GM23338 (cell line): ENCODE data around the gene SUCLG2. TPM values are rescaled to one million over a fixed set of nuclear protein-coding genes. Genes with fewer than 3 reads are reported as not detected.

ENCODE experiments used
- ATAC-seq: fragments of 200-7000 bp; cut with Tn5 transposase; 3 replicates; pipeline ENCODE4 v1.9.1; 2020
- DNase-seq: peaks from one replicate; pipeline ENCODE4 v3.0.0-alpha.2; 2015; ENCODE audit warnings: low spot score
- H2AFZ ChIP-seq: fragments of 200-600 bp; sonication (generic); 2 replicates; pipeline ENCODE4 v1.8.0; 2016; ENCODE audit warnings: antibody characterized with exemption, mild to moderate bottlenecking, moderate library complexity
- H3F3A ChIP-seq: fragments of 200-600 bp; sonication (generic); replicated peaks from 2 replicates; pipeline ENCODE4 v1.8.0; 2017; ENCODE audit warnings: antibody characterized with exemption, mixed run types, low read depth
- H3K27ac ChIP-seq: fragments of 200-600 bp; sonication (generic); 2 replicates; pipeline ENCODE4 v1.6.1; 2016; ENCODE audit warnings: low read depth
- H3K27me3 ChIP-seq: fragments of 200-600 bp; sonication (generic); 2 replicates; pipeline ENCODE4 v1.8.0; 2016; ENCODE audit warnings: mild to moderate bottlenecking, mixed run types, moderate library complexity; ENCODE audit not compliant: insufficient read depth
- H3K36me3 ChIP-seq: fragments of 200-600 bp; sonication (generic); 2 replicates; pipeline ENCODE4 v1.8.0; 2016; ENCODE audit warnings: mild to moderate bottlenecking; ENCODE audit not compliant: insufficient read depth
- H3K4me1 ChIP-seq: fragments of 200-600 bp; sonication (generic); 2 replicates; pipeline ENCODE4 v1.8.0; 2016; ENCODE audit warnings: mild to moderate bottlenecking, moderate library complexity; ENCODE audit not compliant: insufficient read depth
- H3K4me2 ChIP-seq: fragments of 200-600 bp; sonication (generic); 2 replicates; pipeline ENCODE4 v1.7.1; 2017; ENCODE audit warnings: mixed run types
- H3K4me3 ChIP-seq: fragments of 200-600 bp; sonication (generic); 2 replicates; pipeline ENCODE4 v1.6.1; 2016; ENCODE audit warnings: mixed run types
- H3K79me2 ChIP-seq: fragments of 200-600 bp; sonication (generic); replicated peaks from 2 replicates; pipeline ENCODE4 v1.8.0; 2017; ENCODE audit warnings: mild to moderate bottlenecking; ENCODE audit not compliant: insufficient read depth
- H3K9me2 ChIP-seq: fragments of 200-600 bp; sonication (generic); 2 replicates; pipeline ENCODE4 v1.8.0; 2017; ENCODE audit not compliant: insufficient read depth
- H4K20me1 ChIP-seq: fragments of 200-600 bp; sonication (generic); replicated peaks from 2 replicates; pipeline ENCODE4 v1.8.0; 2017; ENCODE audit warnings: mild to moderate bottlenecking; ENCODE audit not compliant: insufficient read depth
- H3K27ac Mint-ChIP-seq: 2 replicates; pipeline ENCODE4 v1.8.0; 2020; ENCODE audit warnings: inconsistent platforms, mild to moderate bottlenecking, moderate library complexity, mixed read lengths
- H3K27me3 Mint-ChIP-seq: 3 replicates; pipeline ENCODE4 v1.8.0; 2022; ENCODE audit warnings: low read depth, mild to moderate bottlenecking, moderate library complexity, mixed read lengths, inconsistent platforms; ENCODE audit not compliant: insufficient read depth, poor library complexity
- H3K36me3 Mint-ChIP-seq: 3 replicates; pipeline ENCODE4 v1.8.0; 2021; ENCODE audit warnings: low read depth, mild to moderate bottlenecking, inconsistent platforms, moderate library complexity, mixed read lengths
- H3K4me1 Mint-ChIP-seq: 3 replicates; pipeline ENCODE4 v1.8.0; 2020; ENCODE audit warnings: mild to moderate bottlenecking, inconsistent platforms, mixed read lengths
- H3K4me3 Mint-ChIP-seq: 3 replicates; pipeline ENCODE4 v1.8.0; 2021; ENCODE audit warnings: moderate library complexity, mild to moderate bottlenecking, inconsistent platforms, mixed read lengths
- H3K9me3 Mint-ChIP-seq: 3 replicates; pipeline ENCODE4 v1.8.0; 2020; ENCODE audit warnings: moderate library complexity, mild to moderate bottlenecking, inconsistent platforms, mixed read lengths
- CREB1 ChIP-seq: fragments of 250-450 bp; sonication (Bioruptor Pico); IDR thresholded peaks from 2 replicates; pipeline ENCODE4 v1.5.0; 2020; ENCODE audit warnings: low read depth, mild to moderate bottlenecking, moderate library complexity
- CTCF ChIP-seq, 2 experiments: fragments of 200-600 bp in 1 of 2; sonication (generic) in 1 of 2; conservative IDR thresholded peaks; 2 replicates each; pipeline versions ENCODE4 v1.5.1 to v1.6.1; 2016 to 2017; ENCODE audit warnings: antibody characterized with exemption in 2 of 2, low read depth in 2 of 2, mild to moderate bottlenecking in 2 of 2, moderate library complexity in 1 of 2
- EZH2 ChIP-seq: fragments of 200-600 bp; sonication (generic); IDR thresholded peaks from one replicate; pipeline ENCODE4 v1.8.0; 2017; ENCODE audit warnings: antibody characterized with exemption, mild to moderate bottlenecking, low read depth; ENCODE audit not compliant: unreplicated experiment
- EZH2phosphoT487 ChIP-seq: fragments of 200-600 bp; sonication (generic); IDR thresholded peaks from one replicate; pipeline ENCODE4 v1.8.1; 2018; ENCODE audit warnings: antibody characterized with exemption; ENCODE audit not compliant: unreplicated experiment
- NANOG ChIP-seq: IDR thresholded peaks from 2 replicates; pipeline ENCODE4 v1.6.1; 2016; ENCODE audit warnings: antibody characterized with exemption, borderline replicate concordance
- POLR2AphosphoS5 ChIP-seq: IDR thresholded peaks from 2 replicates; pipeline ENCODE4 v1.6.1; 2016; ENCODE audit warnings: antibody characterized with exemption, low read depth
- REST ChIP-seq: IDR thresholded peaks from one replicate; pipeline ENCODE4 v1.6.1; 2018; ENCODE audit warnings: antibody characterized with exemption; ENCODE audit not compliant: unreplicated experiment
- ZNF114 ChIP-seq: fragments of 250-450 bp; sonication (Bioruptor Pico); IDR thresholded peaks from 2 replicates; pipeline ENCODE4 v1.5.0; 2020; ENCODE audit warnings: mild to moderate bottlenecking, moderate library complexity
- ZNF331 ChIP-seq: fragments of 250-450 bp; sonication (Bioruptor Pico); IDR thresholded peaks from 2 replicates; pipeline ENCODE4 v1.5.0; 2020; ENCODE audit warnings: low read depth, mild to moderate bottlenecking, moderate library complexity
- ZNF462 ChIP-seq: fragments of 250-450 bp; sonication (Bioruptor Pico); IDR thresholded peaks from 2 replicates; pipeline ENCODE4 v1.5.0; 2020; ENCODE audit warnings: mild to moderate bottlenecking, moderate library complexity
- polyA plus RNA-seq: library from polyadenylated mRNA; unstranded; fragments of >200 nt; fragmentation: Nextera tagmentation; extraction: Ambion mirVana; gene quantifications from 2 replicates; pipeline ENCODE4 v1.2.1, GENCODE V29; 2016
- total RNA-seq: library from RNA; depleted of rRNA; stranded (reverse); fragments of >200 nt; shearing (Covaris generic); gene quantifications from 2 replicates; pipeline ENCODE4 v1.2.3, GENCODE V29; 2014

SUCLG2 gene
- total and polyA plus RNA-seq, 2 experiments from 2014 or later, result 29.3 to 39.0 TPM

- no peak overlapping the region for H3K4me2 ChIP-seq
- H3K4me3 ChIP-seq, result no peak overlapping the region
- DNase-seq (no peak), ATAC-seq (no peak)
- no peaks in the 10 kb centered on the region for H3K4me1 ChIP-seq
- no peaks in the 10 kb centered on the region for H3F3A ChIP-seq
- H4K20me1 ChIP-seq, result no peaks in the 10 kb centered on the region
- no peaks in the 10 kb centered on the region for H3K9me2 ChIP-seq
- no peak for TF ChIP-seq POLR2AphosphoS5
- no peak for TF ChIP-seq EZH2phosphoT487
- TF ChIP-seq EZH2, result no peak
- TF ChIP-seq ZNF331, result no peak
- TF ChIP-seq CTCF (conservative IDR thresholded peaks at IDR 0.05; ENCODE audit: low read depth in 2 of 2), result no peak
- no peak for TF ChIP-seq ZNF114
- no peak overlapping the region for H3K27ac ChIP-seq
- H3K36me3 Mint-ChIP-seq, result no peaks in the 10 kb centered on the region
- H3K27ac Mint-ChIP-seq, result no peak overlapping the region
- no peaks in the 10 kb centered on the region for H3K9me3 Mint-ChIP-seq
- H3K79me2 ChIP-seq, result no peaks in the 10 kb centered on the region
- H2AFZ ChIP-seq, result no peak overlapping the region
- H3K27me3 ChIP-seq, result no peaks in the 10 kb centered on the region
- no peaks in the 10 kb centered on the region for H3K27me3 Mint-ChIP-seq
- peaks cover 8% of the 10 kb centered on the region; the same call in 2 of the 3 replicates for H3K4me1 Mint-ChIP-seq
- no peak overlapping the region for H3K4me3 Mint-ChIP-seq
- H3K36me3 ChIP-seq, result no peaks in the 10 kb centered on the region
Observed at GRCh38 chr3:67459796-67460195, 194.6 kb downstream of the SUCLG2 start.

- H3K9me3 Mint-ChIP-seq, result no peaks in the 10 kb centered on the region
- no peak for TF ChIP-seq ZNF114
- no peak for TF ChIP-seq REST
- no peak for TF ChIP-seq EZH2
- TF ChIP-seq NANOG, result no peak
- TF ChIP-seq CREB1 (CRISPR knock-in tag), result no peak
- TF ChIP-seq ZNF462 (CRISPR knock-in tag), result no peak
Observed at GRCh38 chr3:67458896-67459530, 195.4 kb downstream of the SUCLG2 start.

More at GRCh38 chr3:67458896-67459530, 195.4 kb downstream of the SUCLG2 start:
- Mint-ChIP-seq H3K27me3 (no peaks in the 10 kb centered on the region), H3K27ac (no peak overlapping the region), H3K4me3 (no peak overlapping the region), H3K36me3 (no peaks in the 10 kb centered on the region), H3K4me1 (peaks cover 8% of the 10 kb centered on the region; the same call in 2 of the 3 replicates)
- ATAC-seq (no peak), DNase-seq (no peak)
- no peaks in the 10 kb centered on the region for H3K4me1 ChIP-seq
- H3F3A ChIP-seq, result no peaks in the 10 kb centered on the region
- no peaks in the 10 kb centered on the region for H3K9me2 ChIP-seq
- H3K27ac ChIP-seq, result no peak overlapping the region
- H3K4me2 ChIP-seq, result no peak overlapping the region
- no peaks in the 10 kb centered on the region for H4K20me1 ChIP-seq
- H2AFZ ChIP-seq, result no peak overlapping the region
- H3K36me3 ChIP-seq, result no peaks in the 10 kb centered on the region
- no peaks in the 10 kb centered on the region for H3K79me2 ChIP-seq
- H3K27me3 ChIP-seq, result no peaks in the 10 kb centered on the region
- H3K4me3 ChIP-seq, result no peak overlapping the region
